Large intestine (tissue), 3 donors: ENCODE data around the gene AP1M1. TPM values are rescaled to one million over a fixed set of nuclear protein-coding genes. Genes with fewer than 3 reads are reported as not detected.
"Not testable (repeated sequence)": the region's sequence is repeated elsewhere in the genome, so short reads cannot be mapped to it uniquely, and the experiment has no call there.

ENCODE experiments used
- DNase-seq, 2 donors: peaks; one replicate each; pipeline versions ENCODE4 v3.0.0 to v3.0.0-alpha.2; 2013
- H3K27ac ChIP-seq: one replicate; pipeline ENCODE4 v1.5.1; 2013; ENCODE audit warnings: low read length
- H3K27me3 ChIP-seq: 2 replicates; pipeline ENCODE4 v1.6.1; 2013; ENCODE audit warnings: low read length; ENCODE audit not compliant: control insufficient read depth, insufficient read depth
- H3K36me3 ChIP-seq: 2 replicates; pipeline ENCODE4 v1.6.1; 2013; ENCODE audit warnings: low read length; ENCODE audit not compliant: control insufficient read depth, insufficient read depth
- H3K4me1 ChIP-seq: one replicate; pipeline ENCODE4 v1.6.1; 2013; ENCODE audit warnings: low read length; ENCODE audit not compliant: control insufficient read depth, insufficient read depth
- H3K4me3 ChIP-seq: one replicate; pipeline ENCODE4 v1.5.1; 2013; ENCODE audit warnings: low read length
- H3K9me3 ChIP-seq: one replicate; pipeline ENCODE4 v1.6.1; 2013; ENCODE audit warnings: mild to moderate bottlenecking, low read depth, low read length, moderate library complexity; ENCODE audit not compliant: control insufficient read depth
- WGBS: methylation state at CpG from one replicate; pipeline ENCODE4 v1.1.5; 2013; ENCODE audit warnings: low lambda C conversion rate; ENCODE audit not compliant: insufficient coverage; 5-methylcytosine and 5-hydroxymethylcytosine counted together
- polyA plus RNA-seq: library from polyadenylated mRNA; unstranded; fragments of 120-200 nt; gene quantifications from one replicate; pipeline ENCODE4 v1.2.1, GENCODE V29; 2013

Gene AP1M1
- polyA plus RNA-seq, 1 donor, result 32.8 TPM

DNA sequence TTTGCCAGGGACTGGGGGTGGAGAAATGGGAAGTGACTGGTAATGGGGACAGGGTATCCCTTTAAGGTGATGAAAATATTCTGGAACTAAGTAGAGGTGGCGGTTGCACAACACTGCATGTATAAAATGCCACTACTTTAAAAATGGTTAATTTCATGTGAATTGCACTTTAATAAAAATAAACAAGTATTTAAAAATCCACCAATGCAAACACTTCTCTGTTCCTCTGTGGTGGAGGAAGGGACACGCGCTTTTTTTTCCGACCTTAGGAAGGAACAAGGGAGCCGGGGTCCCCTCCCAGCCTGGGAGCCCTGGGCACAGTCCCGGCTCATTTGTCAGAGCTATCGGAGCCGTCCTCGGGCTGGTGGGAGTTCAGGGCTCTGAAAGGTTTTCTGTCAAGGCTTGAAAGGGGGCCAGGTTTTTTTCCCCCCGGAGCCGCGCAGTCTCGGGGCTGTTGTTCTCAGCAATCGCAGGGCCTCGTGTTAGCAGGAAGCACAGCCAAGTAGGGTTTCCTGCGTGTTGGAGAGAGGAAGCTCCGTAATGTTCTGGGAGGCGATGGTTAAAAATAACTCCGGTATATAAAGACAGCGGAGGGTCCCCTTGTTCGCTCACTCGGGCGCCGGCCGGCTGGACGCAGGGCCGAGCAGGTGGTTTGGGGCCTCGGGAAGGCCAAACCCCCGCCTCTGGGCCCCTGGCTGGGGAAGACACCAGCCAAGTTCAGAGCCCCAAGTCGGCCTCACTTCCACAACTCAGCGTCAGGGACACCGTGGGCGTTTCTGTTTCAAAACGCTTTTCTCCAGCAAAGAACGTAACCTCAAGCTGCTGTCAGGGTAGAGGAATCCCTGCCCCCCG lies 85.7 kb downstream of the AP1M1 start:
- peaks cover 7% of the 10 kb centered on the region for H3K4me1 ChIP-seq
- H3K27ac ChIP-seq, result peak overlapping the region; percentile 67
- H3K27me3 ChIP-seq, result peaks cover 7% of the 10 kb centered on the region
- no peaks in the 10 kb centered on the region for H3K36me3 ChIP-seq
- H3K9me3 ChIP-seq, result no peaks in the 10 kb centered on the region
- peak overlapping the region; percentile 1 for H3K4me3 ChIP-seq
- WGBS, result no CpG with 5 or more reads among the region's 36 CpGs
- DNase-seq, result peak; percentile 61 to 62

GRCh38 chr19:16284505-16284904 lies 86.8 kb downstream of the AP1M1 start:
- Histone ChIP-seq H3K9me3 (no peaks in the 10 kb centered on the region), H3K4me3 (no peak overlapping the region), H3K4me1 (peaks cover 7% of the 10 kb centered on the region), H3K27ac (peak overlapping the region; percentile 67), H3K27me3 (peaks cover 7% of the 10 kb centered on the region), H3K36me3 (no peaks in the 10 kb centered on the region)
- no peak for DNase-seq
- no CpG with 5 or more reads among the region's 9 CpGs for WGBS

GRCh38 chr19:16285079-16285478 lies 87.4 kb downstream of the AP1M1 start:
- WGBS, result 83% methylated on average over 1 of the region's 3 CpGs
- H3K4me3 ChIP-seq, DNase-seq, H3K9me3 ChIP-seq, H3K27ac ChIP-seq, H3K27me3 ChIP-seq, H3K4me1 ChIP-seq, H3K36me3 ChIP-seq: not testable (repeated sequence)

DNA sequence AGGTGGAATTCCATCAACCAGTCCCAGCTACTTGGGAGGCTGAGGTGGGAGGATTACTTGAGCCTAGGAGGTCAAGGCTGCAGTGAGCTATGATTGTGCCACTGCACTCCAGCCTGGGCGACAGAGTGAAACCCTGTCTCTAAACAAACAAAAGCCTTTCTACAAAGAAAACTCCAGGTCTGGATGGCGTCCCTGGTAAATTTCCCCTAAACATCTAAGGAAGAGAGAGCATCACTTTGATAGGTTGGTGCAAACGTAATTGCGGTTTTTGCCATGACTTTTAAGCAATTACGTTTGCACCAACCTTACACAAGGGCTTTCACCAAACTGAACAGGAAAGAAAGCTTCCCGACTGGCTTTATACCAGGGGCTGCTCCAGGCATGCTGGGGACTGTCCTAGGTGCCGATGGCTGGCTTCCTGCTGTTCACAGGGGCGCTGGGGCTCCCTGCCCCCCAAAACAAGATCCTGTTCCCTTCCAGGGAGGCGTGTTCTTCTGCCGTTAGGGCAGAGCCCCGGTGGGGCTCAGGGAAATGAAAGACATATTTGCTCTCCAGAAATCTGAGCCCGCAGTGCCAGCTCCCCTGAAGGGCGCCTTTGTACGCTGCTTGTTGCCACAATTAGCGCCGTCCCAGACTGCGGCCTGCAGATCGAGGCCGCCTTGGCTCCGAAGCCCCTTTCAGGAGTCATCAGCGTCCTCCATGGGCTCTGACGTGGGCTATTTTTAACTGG lies 88.2 kb downstream of the AP1M1 start:
- H3K27ac ChIP-seq, result no peak overlapping the region
- no peaks in the 10 kb centered on the region for H3K9me3 ChIP-seq
- H3K27me3 ChIP-seq, result peaks cover 7% of the 10 kb centered on the region
- no CpG with 5 or more reads among the region's 22 CpGs for WGBS
- DNase-seq, result no peak
- no peak overlapping the region for H3K4me3 ChIP-seq
- H3K4me1 ChIP-seq, result peaks cover 7% of the 10 kb centered on the region
- H3K36me3 ChIP-seq, result no peaks in the 10 kb centered on the region

DNA sequence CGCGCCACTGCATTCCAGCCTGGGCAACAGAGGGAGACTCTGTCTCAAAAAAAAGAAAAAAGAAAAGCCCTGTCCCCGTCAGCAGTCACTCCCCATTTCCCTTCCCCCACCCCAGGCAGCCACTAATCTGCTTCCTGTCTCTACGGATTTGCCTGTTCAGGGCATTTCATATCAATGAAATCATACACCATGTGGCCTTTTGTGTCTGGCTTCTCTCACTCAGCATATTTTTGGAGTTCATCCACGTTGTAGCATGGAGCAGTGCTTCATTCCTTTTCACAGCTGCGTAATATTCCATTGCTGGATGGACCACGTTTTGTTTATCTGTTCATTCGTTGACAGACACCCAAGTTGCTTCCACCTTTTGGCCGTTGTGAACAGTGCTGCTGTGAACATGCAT lies 90.8 kb downstream of the AP1M1 start:
- H3K9me3 ChIP-seq, result no peaks in the 10 kb centered on the region
- H3K4me3 ChIP-seq, result no peak overlapping the region
- H3K27me3 ChIP-seq, result peaks cover 7% of the 10 kb centered on the region
- no CpG with 5 or more reads among the region's 9 CpGs for WGBS
- H3K4me1 ChIP-seq, result peaks cover 12% of the 10 kb centered on the region
- no peak for DNase-seq
- H3K36me3 ChIP-seq, result no peaks in the 10 kb centered on the region
- H3K27ac ChIP-seq, result no peak overlapping the region

GRCh38 chr19:16289594-16289993 lies 91.9 kb downstream of the AP1M1 start:
- H3K27ac ChIP-seq, result no peak overlapping the region
- H3K9me3 ChIP-seq, result no peaks in the 10 kb centered on the region
- no peak for DNase-seq
- no peaks in the 10 kb centered on the region for H3K36me3 ChIP-seq
- 90% methylated on average over 2 of the region's 7 CpGs for WGBS
- peaks cover 18% of the 10 kb centered on the region for H3K4me1 ChIP-seq
- no peak overlapping the region for H3K4me3 ChIP-seq
- peaks cover 7% of the 10 kb centered on the region for H3K27me3 ChIP-seq

DNA sequence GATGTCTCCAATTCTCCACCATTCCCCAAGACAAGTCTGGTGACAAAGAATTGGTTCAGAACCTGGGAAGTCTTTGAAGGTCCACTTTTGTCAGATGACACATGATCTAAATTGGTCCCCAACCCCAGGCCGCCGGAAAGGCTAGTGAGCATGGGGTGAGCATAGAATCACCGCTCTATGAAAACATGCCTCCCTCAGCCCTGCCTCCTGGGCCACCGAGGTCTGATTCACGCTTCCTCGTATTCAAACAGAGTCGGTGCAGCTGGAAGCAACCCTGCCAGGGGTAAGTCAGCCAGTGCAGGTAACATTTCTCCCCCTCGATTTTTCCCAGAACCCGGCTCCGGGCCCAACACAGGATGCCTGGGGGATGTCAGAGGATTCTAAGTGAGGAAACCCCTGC lies 93.0 kb downstream of the AP1M1 start:
- no peaks in the 10 kb centered on the region for H3K36me3 ChIP-seq
- DNase-seq, result no peak
- H3K4me3 ChIP-seq, result no peak overlapping the region
- H3K27ac ChIP-seq, result no peak overlapping the region
- H3K9me3 ChIP-seq, result no peaks in the 10 kb centered on the region
- H3K4me1 ChIP-seq, result peaks cover 18% of the 10 kb centered on the region
- H3K27me3 ChIP-seq, result peaks cover 7% of the 10 kb centered on the region
- WGBS, result no CpG with 5 or more reads among the region's 10 CpGs

- Histone ChIP-seq H3K4me3 (peak overlapping the region; percentile 13), H3K27ac (peak overlapping the region; percentile 80), H3K9me3 (no peaks in the 10 kb centered on the region), H3K27me3 (no peaks in the 10 kb centered on the region), H3K4me1 (peaks cover 12% of the 10 kb centered on the region), H3K36me3 (no peaks in the 10 kb centered on the region)
- DNase-seq, result peak; percentile 73 to 74
- WGBS, result 41% methylated on average over 7 of the region's 27 CpGs
Observed at GRCh38 chr19:16293118-16294091, 95.7 kb downstream of the AP1M1 start.

DNA sequence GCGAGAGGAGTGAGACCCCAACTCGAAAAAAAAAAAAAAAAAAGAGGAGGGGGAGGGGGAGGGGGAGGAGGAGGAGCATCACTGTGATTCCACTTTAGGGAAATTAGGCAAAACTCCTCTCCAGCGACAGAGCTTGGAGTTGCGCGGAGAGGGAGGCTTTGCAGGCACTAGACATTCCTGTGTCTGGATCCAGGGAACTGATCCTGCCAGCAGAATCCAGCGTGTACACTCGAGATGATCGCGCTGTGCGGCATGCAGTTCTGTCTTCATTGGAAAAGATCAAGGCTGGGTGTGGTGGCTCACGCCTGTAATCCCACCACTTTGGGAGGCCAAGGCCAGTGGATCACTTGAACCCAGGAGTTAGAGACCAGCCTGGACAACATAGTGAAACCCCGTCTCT lies 97.3 kb downstream of the AP1M1 start:
- H3K27ac ChIP-seq, result no peak overlapping the region
- peaks cover 12% of the 10 kb centered on the region for H3K4me1 ChIP-seq
- no peaks in the 10 kb centered on the region for H3K27me3 ChIP-seq
- H3K4me3 ChIP-seq, result no peak overlapping the region
- no peaks in the 10 kb centered on the region for H3K36me3 ChIP-seq
- WGBS, result no CpG with 5 or more reads among the region's 12 CpGs
- no peaks in the 10 kb centered on the region for H3K9me3 ChIP-seq
- DNase-seq, result no peak
